Measurements from ENCODE around the gene PCDH18. TPM values are rescaled to one million over a fixed set of nuclear protein-coding genes. Genes with fewer than 3 reads are reported as not detected.
"Not testable (repeated sequence)": the region's sequence is repeated elsewhere in the genome, so short reads cannot be mapped to it uniquely, and the experiment has no call there.

The PCDH18 gene
- total and polyA plus RNA-seq, 11 donors, result 1.4 to 14.5 (median 5.7) TPM

- intact Hi-C loops (cut with DNase I), result no loop called here
- Histone ChIP-seq H3K9me3 (peaks cover 0 to 6% (median 0%) of the 10 kb centered on the region in 12 donors), H3K4me1 (peaks cover 0 to 11% (median 0%) of the 10 kb centered on the region in 12 donors), H3K27ac (no peak overlapping the region), H3K36me3 (no peaks in the 10 kb centered on the region), H3K27me3 (no peaks in the 10 kb centered on the region), H3K4me3 (no peak overlapping the region)
- DNase-seq (no peak), ATAC-seq (no peak)
- TF ChIP-seq CTCF (IDR thresholded peaks at IDR 0.05) (no peak), POLR2A (IDR thresholded peaks at IDR 0.05) (no peak)
Observed at GRCh38 chr4:137540356-137540755, 8.1 kb upstream of the PCDH18 start.

GRCh38 chr4:137538526-137538925 is 6.2 kb upstream of the PCDH18 start:
- Histone ChIP-seq H3K9me3 (peaks cover 0 to 6% (median 0%) of the 10 kb centered on the region in 12 donors), H3K27me3 (no peaks in the 10 kb centered on the region), H3K4me3 (no peak overlapping the region), H3K4me1 (peaks cover 0 to 5% (median 0%) of the 10 kb centered on the region in 12 donors), H3K27ac (no peak overlapping the region), H3K36me3 (no peaks in the 10 kb centered on the region)
- DNase-seq, result no peak
- intact Hi-C loops (cut with DNase I), result loop anchor here in 6 of 10 donors (10.0 kb wide), 7 partner anchors 144 to 414 kb away; no protein-coding TSS in a partner anchor
- ATAC-seq, result no peak
- no peak for TF ChIP-seq CTCF (IDR thresholded peaks at IDR 0.05)
- no peak for TF ChIP-seq POLR2A (IDR thresholded peaks at IDR 0.05)
- 91 to 92% (median 91%) methylated on average over 4 of the region's 4 CpGs for WGBS, 4 donors

- not testable (repeated sequence) for H3K4me3 ChIP-seq, H3K27ac ChIP-seq, ATAC-seq, DNase-seq, H3K9me3 ChIP-seq, H3K4me1 ChIP-seq, H3K27me3 ChIP-seq, H3K36me3 ChIP-seq
- intact Hi-C loops (cut with DNase I), result loop anchor here in 6 of 10 donors (10.0 kb wide), 7 partner anchors 143 to 413 kb away; no protein-coding TSS in a partner anchor
- 94 to 97% (median 95%) methylated on average over 2 to 3 of the region's 3 CpGs for WGBS, 4 donors
Observed at GRCh38 chr4:137537807-137538206, 5.5 kb upstream of the PCDH18 start.

GRCh38 chr4:137536789-137537561 is 4.7 kb upstream of the PCDH18 start:
- H3K9me3 ChIP-seq, result peaks cover 0 to 6% (median 0%) of the 10 kb centered on the region in 12 donors
- no peaks in the 10 kb centered on the region for H3K36me3 ChIP-seq
- intact Hi-C loops (cut with DNase I), result loop anchor here in 6 of 10 donors (10.0 kb wide), 7 partner anchors 142 to 412 kb away; no protein-coding TSS in a partner anchor
- TF ChIP-seq CTCF (IDR thresholded peaks at IDR 0.05) (no peak), POLR2A (IDR thresholded peaks at IDR 0.05) (no peak)
- ATAC-seq, result no peak
- H3K27ac ChIP-seq, result no peak overlapping the region
- no peak overlapping the region for H3K4me3 ChIP-seq
- H3K27me3 ChIP-seq, result no peaks in the 10 kb centered on the region
- H3K4me1 ChIP-seq, result peaks cover 0 to 13% (median 0%) of the 10 kb centered on the region in 12 donors
- no peak for DNase-seq
- WGBS, 4 donors, result 81 to 88% (median 84%) methylated on average over 5 of the region's 5 CpGs

Data from heart left ventricle (tissue), 16 donors.